ENCODE measurements around the gene CTNNA2.

GRCh38 chr2:79697200-79697599 lies 184.3 kb downstream of the CTNNA2 start:
- no peak for TF ChIP-seq CTCF (IDR thresholded peaks at IDR 0.05; ENCODE audit: low read depth, low read length)
- no peak for TF ChIP-seq EZH2phosphoT487 (IDR thresholded peaks at IDR 0.05; ENCODE audit: low read depth)

Measured in OCI-LY3 (cell line).